Activated CD4-positive, CD25-positive, alpha-beta regulatory T cell (primary cell): ENCODE results near the gene ESYT3.

Experiments used
- DNase-seq, 4 experiments: peaks; one replicate each; lab custom pipeline; 2025; lab: John Stamatoyannopoulos, UW

Gene ESYT3, protein sequence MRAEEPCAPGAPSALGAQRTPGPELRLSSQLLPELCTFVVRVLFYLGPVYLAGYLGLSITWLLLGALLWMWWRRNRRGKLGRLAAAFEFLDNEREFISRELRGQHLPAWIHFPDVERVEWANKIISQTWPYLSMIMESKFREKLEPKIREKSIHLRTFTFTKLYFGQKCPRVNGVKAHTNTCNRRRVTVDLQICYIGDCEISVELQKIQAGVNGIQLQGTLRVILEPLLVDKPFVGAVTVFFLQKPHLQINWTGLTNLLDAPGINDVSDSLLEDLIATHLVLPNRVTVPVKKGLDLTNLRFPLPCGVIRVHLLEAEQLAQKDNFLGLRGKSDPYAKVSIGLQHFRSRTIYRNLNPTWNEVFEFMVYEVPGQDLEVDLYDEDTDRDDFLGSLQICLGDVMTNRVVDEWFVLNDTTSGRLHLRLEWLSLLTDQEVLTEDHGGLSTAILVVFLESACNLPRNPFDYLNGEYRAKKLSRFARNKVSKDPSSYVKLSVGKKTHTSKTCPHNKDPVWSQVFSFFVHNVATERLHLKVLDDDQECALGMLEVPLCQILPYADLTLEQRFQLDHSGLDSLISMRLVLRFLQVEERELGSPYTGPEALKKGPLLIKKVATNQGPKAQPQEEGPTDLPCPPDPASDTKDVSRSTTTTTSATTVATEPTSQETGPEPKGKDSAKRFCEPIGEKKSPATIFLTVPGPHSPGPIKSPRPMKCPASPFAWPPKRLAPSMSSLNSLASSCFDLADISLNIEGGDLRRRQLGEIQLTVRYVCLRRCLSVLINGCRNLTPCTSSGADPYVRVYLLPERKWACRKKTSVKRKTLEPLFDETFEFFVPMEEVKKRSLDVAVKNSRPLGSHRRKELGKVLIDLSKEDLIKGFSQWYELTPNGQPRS

DNA sequence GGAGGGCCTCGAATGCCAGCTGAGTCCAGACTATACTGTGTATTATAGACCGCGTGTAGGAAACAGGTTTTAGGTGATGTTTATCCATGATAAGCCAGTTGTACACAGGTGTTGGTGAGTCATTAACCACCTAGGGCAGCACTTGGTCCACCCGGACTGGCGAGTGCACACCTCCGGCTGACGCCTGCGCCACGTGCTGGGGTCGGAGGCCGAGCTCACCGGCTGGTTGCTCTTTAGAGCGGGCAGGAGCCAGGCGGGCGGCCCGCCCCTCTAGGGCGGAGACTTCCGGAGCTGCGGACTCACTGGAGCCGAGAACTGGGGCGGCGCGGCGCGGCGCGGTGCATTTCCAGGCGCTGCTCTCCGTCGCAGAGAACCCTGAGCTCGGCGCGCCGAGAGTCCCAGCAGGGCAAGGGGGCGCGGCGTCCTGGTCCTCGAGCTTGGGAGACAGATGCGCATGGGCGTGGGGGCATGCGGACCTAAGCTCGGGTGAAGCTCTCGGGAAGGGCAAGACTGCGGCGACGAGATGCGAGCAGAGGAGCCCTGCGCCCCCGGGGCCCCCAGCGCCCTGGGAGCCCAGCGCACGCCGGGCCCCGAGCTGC, at the start of gene ESYT3:
TSS of gene ESYT3 (plus strand) at position 341 of the 599 bp plus-strand sequence. CDS start at position 524, 183 bp downstream.
- DNase-seq: no peak

GRCh38 chr3:138384976-138385375, 49.4 kb upstream of the ESYT3 start:
- no peak for DNase-seq

GRCh38 chr3:138389144-138389601, 45.2 kb upstream of the ESYT3 start:
- no peak for DNase-seq

DNA sequence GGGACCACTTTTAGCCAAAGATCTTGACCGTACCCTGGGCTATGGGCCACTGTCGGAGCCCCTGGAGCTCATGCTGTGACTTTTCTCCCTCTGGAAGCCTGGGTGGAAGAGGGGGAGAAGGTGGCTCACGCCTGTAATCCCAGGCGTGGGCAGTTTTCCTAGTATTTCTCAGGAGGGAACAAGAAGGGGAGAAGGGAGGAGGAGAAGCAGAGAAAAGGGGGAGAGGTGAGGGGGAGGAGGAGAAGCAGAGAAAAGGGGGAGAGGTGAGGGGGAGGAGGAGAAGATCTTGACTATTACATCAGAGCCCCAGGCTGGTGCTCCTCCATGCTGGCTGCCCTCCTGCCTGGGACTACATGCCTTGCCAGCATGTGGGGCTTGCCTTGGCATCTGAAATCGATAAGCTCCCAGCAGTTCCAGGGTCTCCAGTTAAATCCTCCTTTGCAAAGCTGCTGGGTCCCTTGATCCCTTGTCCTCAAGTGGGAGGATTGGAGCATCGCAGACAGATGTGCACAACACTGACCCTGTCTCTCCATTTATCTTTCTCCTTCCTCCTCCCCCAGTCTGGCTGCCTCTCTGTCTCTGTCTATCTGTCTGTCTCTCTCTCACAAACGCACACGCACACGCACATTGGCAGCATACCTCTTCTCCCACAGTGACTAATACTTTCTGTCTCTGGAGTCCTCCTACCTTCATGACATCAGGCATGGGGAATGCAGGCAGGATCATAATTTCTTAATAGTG, 44.4 kb upstream of the ESYT3 start:
- DNase-seq: no peak

DNA sequence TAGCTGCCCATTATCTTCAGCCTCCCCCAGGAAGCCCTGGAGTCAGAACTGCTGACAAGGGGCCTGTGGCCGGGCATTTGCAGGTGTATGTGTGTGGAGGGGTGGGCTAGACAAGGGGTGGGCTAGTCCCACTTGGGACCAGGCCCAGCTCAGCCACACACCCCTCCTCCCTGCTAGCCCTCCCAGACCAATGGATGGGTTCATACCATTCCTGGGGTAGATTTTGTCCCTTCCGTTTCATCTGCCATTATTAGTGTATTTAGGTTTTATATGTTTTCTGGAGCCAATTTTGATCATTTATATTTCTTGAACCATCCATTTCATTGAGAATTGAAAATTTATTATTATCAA, 43.9 kb upstream of the ESYT3 start:
- DNase-seq: no peak

DNA sequence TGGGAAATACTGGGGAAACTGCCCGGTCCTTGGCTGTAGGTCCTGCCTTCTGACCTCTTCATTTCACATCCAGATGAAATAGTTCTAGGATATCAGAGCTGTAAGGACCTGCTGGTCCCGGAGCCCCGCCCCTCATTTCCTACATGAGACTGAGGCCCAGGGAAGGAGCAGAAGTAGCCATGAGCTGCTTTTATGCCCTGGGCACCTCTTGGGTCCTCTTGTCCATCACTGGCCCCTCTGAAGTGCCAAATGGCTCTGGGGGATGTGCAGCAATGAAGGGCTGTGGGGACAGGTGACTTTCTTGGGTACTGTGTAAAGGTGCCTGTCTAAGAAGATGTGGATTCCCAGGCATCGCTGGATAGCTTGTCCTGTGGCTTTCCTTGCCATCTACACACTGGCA, 40.3 kb upstream of the ESYT3 start:
- no peak for DNase-seq

DNA sequence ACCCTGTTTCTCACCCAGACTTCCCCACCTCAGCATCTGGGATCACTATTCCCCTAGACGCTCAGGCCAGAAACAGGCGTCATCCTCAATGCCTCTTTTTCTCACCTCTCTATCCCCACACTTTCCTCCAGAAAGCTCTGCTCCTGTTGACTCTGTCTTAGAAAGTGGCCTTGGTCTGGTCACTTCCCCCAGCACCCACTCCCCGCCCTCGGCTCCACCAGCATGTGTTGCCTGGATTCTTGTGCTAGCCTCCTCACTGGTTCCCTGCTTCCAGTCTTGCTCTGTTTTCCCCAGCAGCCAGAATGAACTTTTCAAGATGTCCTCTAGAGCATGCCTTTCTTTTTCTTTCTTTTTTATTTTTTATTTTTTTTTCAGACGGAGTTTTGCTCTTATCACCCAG, 39.7 kb upstream of the ESYT3 start:
- DNase-seq: no peak

GRCh38 chr3:138395865-138396751, 38.3 kb upstream of the ESYT3 start:
- DNase-seq: no peak

DNA sequence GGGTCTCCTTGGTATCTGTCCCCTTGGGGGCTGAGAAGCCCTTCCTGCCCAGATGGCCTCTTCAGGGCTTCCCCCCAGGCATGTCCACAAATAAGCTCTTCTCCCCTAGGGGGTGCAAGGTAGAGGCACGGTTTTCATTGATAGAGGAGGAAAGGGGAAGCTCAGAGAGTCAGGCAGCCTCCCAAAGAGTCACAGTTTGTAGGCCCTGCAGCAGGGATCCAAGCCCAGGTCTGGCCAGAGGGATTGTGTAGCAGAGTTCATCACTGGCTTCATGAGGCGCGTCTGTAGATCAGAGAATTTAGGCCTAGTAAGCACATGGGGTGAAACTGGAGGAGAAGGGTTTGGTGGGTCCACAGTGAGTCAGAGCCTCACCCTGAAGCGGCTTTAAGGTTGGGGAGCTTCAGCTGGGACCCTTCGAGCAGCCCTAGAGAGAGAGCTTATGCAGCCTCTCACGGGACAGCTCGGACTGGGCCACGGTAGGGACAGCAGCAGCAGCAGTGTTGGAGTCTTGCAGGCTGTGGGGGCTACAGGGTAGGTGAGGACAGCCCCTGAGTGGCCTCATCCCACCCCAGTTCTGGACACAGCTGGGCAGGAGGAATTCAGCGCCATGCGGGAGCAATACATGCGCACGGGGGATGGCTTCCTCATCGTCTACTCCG, 37.5 kb upstream of the ESYT3 start:
- no peak for DNase-seq

DNA sequence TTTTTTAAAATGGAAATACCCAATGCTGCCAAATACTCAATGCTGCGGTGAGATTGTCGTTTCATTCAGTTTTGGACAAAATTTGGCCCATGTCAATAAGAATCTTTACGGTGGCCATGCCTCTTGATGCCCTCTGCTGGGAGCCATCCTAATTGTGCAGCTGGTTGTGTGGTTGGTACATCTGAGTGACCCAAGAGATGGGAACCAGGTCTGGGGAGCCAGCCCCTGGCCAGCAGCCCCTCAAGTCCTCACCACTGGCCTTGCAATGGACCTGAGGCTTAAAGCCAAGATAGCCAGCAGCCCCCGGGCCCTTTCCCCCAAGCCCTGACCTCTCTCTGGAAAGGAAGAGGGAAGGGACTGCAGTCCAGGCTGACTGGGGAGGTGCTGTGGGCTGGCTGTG, 36.4 kb upstream of the ESYT3 start:
- no peak for DNase-seq

DNA sequence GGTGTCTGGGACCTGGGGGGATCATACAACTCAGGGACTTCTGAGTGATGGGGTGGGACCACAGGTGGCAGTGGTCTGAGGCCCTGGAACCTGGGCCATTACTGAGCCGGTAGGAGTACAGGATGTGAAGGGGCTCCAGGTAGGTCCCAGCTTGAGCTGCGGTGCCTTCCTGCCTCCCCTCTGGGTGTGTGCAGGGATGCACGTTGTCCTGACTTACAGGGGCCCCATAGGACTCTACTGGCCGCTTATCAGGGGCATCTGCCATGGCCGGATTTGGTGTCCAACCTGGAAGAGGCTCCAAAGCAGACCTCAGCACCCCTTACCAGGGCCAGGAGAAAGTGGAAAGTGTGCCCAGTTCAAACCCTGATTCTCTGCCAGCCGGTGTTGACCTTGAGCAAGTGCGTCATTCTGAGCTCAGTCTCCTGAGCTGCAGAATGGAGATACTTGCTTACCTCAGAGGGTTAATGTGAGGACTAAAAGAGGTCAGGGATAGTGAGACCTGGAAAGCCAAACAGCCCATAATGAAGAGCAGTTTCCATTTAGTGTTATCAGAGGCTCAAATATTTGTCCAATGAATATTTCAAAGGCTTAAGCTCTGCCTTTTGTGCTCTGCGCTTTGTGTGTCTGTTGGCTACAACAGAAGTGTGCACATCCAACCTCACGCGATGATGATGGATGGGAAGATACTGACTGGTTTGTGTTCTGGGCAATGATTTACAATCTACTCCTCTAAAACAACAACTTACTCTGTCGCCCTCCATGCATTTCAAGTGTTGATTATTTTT, 35.4 kb upstream of the ESYT3 start:
- DNase-seq: no peak

GRCh38 chr3:138399766-138400165, 34.6 kb upstream of the ESYT3 start:
- no peak for DNase-seq

DNA sequence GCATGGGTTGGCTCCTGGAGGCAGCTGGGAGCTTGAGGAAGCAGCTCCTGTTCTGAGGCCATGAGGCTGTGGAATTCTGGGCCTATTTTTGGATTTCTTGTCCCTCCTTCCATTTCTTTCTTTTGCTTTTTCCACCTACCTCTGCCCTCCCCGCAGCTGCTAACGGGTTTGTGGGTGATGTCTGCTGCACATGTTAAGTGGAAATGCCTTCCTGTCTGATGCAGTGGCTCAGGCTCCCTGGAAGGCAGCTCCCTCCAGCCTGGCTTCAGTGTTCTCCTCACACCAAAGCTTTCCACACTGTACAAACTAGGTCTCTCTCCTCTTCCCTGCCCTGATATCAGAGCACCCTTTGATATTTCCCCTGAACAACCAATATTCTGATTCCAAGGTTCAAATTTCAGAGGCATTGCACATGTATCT, 33.8 kb upstream of the ESYT3 start:
- no peak for DNase-seq

DNA sequence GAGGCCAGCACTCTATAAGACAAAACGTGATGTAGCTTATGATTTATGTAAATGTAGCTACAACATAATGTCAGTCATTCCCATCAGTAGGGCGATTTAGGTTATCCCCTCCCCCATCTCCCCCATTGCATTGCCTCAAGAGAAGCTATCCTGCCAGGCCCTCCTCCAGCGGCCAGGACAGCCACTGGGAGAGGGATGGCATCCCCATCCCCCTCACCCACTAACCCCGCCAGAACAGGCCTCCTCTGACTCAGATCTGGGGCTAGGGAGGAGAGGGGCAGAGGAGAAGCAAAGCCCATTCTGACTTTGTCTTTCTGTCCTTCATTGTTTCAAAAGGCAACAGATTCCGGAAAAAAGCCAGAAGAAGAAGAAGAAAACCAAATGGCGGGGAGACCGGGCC, 32.6 kb upstream of the ESYT3 start:
- no peak for DNase-seq

DNA sequence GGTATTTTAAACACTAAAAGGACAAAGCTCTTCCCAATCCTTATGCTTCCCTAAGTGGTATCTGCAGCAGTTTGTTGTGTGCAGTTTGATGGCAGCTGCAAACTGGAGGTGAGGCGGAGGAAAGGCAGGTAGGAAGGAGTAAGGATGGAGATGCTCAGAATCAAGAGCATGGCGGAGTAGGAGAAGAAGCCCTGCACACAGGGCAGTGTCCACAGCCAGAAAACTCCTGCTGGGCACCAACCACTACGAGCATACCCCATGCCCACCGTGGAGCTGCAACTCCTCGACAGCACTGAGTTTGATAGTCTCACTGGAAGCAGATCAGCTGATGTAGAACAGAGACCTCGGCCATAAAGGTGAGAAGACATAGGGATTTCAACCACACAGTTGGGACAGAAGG, 30.3 kb upstream of the ESYT3 start:
- no peak for DNase-seq

DNA sequence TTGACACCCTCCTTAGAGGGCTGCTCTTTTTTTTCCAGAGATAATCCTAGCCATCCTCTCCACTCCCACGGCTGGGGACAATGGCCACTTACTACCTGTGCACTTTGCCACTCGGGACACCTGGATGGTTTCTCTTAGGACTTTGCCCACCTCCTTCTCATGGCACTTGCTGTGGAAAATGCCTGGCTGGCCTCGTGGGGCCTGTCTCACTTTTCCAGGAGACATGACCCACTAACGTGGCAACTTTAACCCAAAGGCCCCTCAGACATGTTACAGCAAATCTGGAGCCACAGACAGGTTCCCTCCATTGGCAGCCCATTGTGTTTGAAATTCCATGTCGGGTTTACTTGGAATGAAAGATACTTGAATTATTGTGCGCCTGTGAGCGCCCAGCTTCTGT, 29.4 kb upstream of the ESYT3 start:
- no peak for DNase-seq

GRCh38 chr3:138405486-138405885, 28.9 kb upstream of the ESYT3 start:
- no peak for DNase-seq

- no peak for DNase-seq
Measured at GRCh38 chr3:138406606-138407005, 27.8 kb upstream of the ESYT3 start.

- DNase-seq: no peak
Measured at GRCh38 chr3:138407236-138407907, 27.0 kb upstream of the ESYT3 start.
